ENCODE measurements around the gene TMEM45A.

- TF ChIP-seq, protein P1, sequence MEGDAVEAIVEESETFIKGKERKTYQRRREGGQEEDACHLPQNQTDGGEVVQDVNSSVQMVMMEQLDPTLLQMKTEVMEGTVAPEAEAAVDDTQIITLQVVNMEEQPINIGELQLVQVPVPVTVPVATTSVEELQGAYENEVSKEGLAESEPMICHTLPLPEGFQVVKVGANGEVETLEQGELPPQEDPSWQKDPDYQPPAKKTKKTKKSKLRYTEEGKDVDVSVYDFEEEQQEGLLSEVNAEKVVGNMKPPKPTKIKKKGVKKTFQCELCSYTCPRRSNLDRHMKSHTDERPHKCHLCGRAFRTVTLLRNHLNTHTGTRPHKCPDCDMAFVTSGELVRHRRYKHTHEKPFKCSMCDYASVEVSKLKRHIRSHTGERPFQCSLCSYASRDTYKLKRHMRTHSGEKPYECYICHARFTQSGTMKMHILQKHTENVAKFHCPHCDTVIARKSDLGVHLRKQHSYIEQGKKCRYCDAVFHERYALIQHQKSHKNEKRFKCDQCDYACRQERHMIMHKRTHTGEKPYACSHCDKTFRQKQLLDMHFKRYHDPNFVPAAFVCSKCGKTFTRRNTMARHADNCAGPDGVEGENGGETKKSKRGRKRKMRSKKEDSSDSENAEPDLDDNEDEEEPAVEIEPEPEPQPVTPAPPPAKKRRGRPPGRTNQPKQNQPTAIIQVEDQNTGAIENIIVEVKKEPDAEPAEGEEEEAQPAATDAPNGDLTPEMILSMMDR (conservative IDR thresholded peaks at IDR 0.05; ENCODE audit: low read length) = no peak
- TF ChIP-seq EZH2phosphoT487 (IDR thresholded peaks at IDR 0.05; ENCODE audit: borderline replicate concordance, low read depth, low read length) = no peak
Measured at GRCh38 chr3:100615684-100616083, 123.3 kb downstream of the TMEM45A start.

Measured in OCI-LY7 (cell line).